ENCODE data around the gene CRYBG1. TPM values are rescaled to one million over a fixed set of nuclear protein-coding genes. Genes with fewer than 3 reads are reported as not detected.

The CRYBG1 gene
- total and polyA plus RNA-seq, 2 donors (not counting 3 experiments of a cell fraction or from before 2014, with no cell fraction given): 4.1 to 30.1 TPM

DNA sequence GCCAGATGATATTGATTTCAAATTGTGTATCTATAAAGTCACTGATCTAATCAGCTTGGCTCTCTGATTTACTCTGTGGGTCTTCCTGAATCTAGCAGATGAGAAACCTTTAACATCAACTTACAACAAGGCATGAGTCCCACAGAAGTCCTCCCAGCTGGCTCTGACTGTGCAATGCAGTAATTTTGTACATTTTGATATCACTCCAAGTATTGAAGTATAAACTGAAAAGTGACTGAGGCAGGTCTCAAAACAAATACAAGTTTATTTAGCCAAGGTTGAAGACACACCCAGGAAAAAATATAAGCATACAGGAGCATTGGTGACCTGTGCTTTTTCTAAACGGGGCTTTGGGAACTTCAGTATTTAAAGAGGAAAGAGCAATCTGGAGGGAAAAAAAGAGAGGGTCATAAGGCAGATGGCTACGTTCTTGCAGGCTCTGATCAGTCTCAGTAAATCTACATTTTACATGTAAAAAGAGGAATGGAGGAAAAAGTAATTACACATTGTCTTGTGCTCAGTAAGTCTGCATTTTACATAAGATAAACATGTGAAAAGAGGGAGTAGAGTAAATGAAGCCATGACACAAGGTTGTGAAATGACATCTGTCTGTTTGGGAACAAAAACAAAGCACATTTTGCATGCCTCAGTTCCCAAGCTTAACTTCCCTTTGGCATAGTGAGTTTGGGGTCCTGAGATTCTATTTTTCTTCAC is 59.5 kb downstream of the CRYBG1 start:
- no peaks in the 10 kb centered on the region for H3K79me2 ChIP-seq (ENCODE audit: control insufficient read depth, insufficient read depth, low read length)
- CTCF ChIA-PET: interaction anchor here (1.0 kb wide), 1 partner anchor 15 kb away, joined by 3 read pairs; no protein-coding TSS in a partner anchor

More for the DNA sequence above, 59.5 kb downstream of the CRYBG1 start:
- Histone ChIP-seq H3K9me3 (replicated peaks; ENCODE audit: control insufficient read depth, insufficient read depth, low read length) (no peaks in the 10 kb centered on the region), H3K9me1 (replicated peaks; ENCODE audit: control insufficient read depth, extremely low read depth, insufficient read depth, low read length) (no peaks in the 10 kb centered on the region), H3K27ac (ENCODE audit: insufficient read depth, low read depth, low read length) (no peak overlapping the region), H3K9ac (replicated peaks; ENCODE audit: extremely low read depth, insufficient read depth, low read length) (no peak overlapping the region), H3K4me3 (replicated peaks in 1 of 3; ENCODE audit: insufficient read depth in 1 of 3, low read depth in 1 of 3, low read length in 3 of 3) (no peak overlapping the region), H2AFZ (ENCODE audit: low read depth, low read length) (no peak overlapping the region), H3K4me2 (ENCODE audit: insufficient read depth, low read length) (no peak overlapping the region), H3K36me3 (ENCODE audit: control insufficient read depth in 2 of 2, extremely low read depth in 1 of 2, insufficient read depth in 2 of 2, low read length in 2 of 2) (no peaks in the 10 kb centered on the region), H3K27me3 (ENCODE audit: control insufficient read depth in 2 of 2, insufficient read depth in 2 of 2, low read length in 2 of 2) (peaks cover 0 to 2% of the 10 kb centered on the region in 2 experiments), H3K4me1 (ENCODE audit: control insufficient read depth, extremely low read depth, insufficient read depth, low read length) (no peaks in the 10 kb centered on the region), H4K20me1 (replicated peaks; ENCODE audit: control insufficient read depth, extremely low read depth, insufficient read depth, low read length) (no peaks in the 10 kb centered on the region)
- no peak for TF ChIP-seq EZH2 (IDR thresholded peaks at IDR 0.05; ENCODE audit: borderline replicate concordance, low read depth, low read length, severe bottlenecking)
- TF ChIP-seq CTCF (IDR thresholded peaks at IDR 0.05; ENCODE audit: extremely low read depth in 1 of 2, insufficient read depth in 1 of 2, low read depth in 1 of 2, low read length in 2 of 2): no peak
- TF ChIP-seq MYC (IDR thresholded peaks at IDR 0.05; ENCODE audit: low read depth, low read length): no peak
- TF ChIP-seq POLR2AphosphoS5 (IDR thresholded peaks at IDR 0.05; ENCODE audit: insufficient read depth, low read depth, low read length): no peak
- no peak for TF ChIP-seq JUN (IDR thresholded peaks at IDR 0.05; ENCODE audit: borderline replicate concordance, insufficient read depth, insufficient read length, low read depth)
- intact Hi-C loops (cut with micrococcal nuclease): no loop called here
- dilution Hi-C loops (cut with MboI; ENCODE audit: extremely low pct_ligation_motif_present, low sequenced_read_pairs): no loop called here
- FAIRE-seq: no peak
- no peak for DNase-seq (ENCODE audit: low read depth, low spot score)
- no TSS peak for BruUV-seq (replicated peaks)
- POLR2A ChIA-PET: no interaction called here
